Lung (tissue), 12 donors: ENCODE results near the gene C5orf24. TPM values are rescaled to one million over a fixed set of nuclear protein-coding genes. Genes with fewer than 3 reads are reported as not detected.

Source experiments
- ATAC-seq: fragments of 200-7000 bp; cut with Tn5 transposase; one replicate; pipeline ENCODE4 v1.9.1; 2020; ENCODE audit warnings: moderate number of reproducible peaks; ENCODE audit not compliant: insufficient read depth, low FRiP score
- DNase-seq, 3 donors: peaks; one replicate each; pipeline ENCODE4 v3.0.0-alpha.2; 2013 to 2017
- H3K27ac ChIP-seq, 2 donors: one replicate each; pipeline ENCODE4 v1.5.1; 2013; ENCODE audit warnings: mild to moderate bottlenecking in 2 of 2, moderate library complexity in 2 of 2, control low read depth in 1 of 2, inconsistent platforms in 1 of 2, low read depth in 1 of 2, low read length in 1 of 2
- H3K27me3 ChIP-seq, 3 donors: one replicate each; pipeline ENCODE4 v1.5.1; 2013; ENCODE audit warnings: low read length in 2 of 3; ENCODE audit not compliant: control insufficient read depth in 3 of 3, insufficient read depth in 3 of 3
- H3K36me3 ChIP-seq, 4 donors: one replicate each; pipeline ENCODE4 v1.5.1; 2013; ENCODE audit warnings: low read length in 4 of 4, mild to moderate bottlenecking in 1 of 4, moderate library complexity in 1 of 4; ENCODE audit not compliant: control insufficient read depth in 4 of 4, insufficient read depth in 4 of 4
- H3K4me1 ChIP-seq, 5 donors: one replicate each; pipeline ENCODE4 v1.5.1; 2013; ENCODE audit warnings: low read length in 5 of 5, mild to moderate bottlenecking in 2 of 5, moderate library complexity in 1 of 5; ENCODE audit not compliant: control insufficient read depth in 5 of 5, insufficient read depth in 5 of 5
- H3K4me3 ChIP-seq: one replicate; pipeline ENCODE4 v1.5.1; 2013; ENCODE audit warnings: mild to moderate bottlenecking, control low read depth, moderate library complexity
- H3K9ac ChIP-seq, 2 donors: one replicate each; pipeline ENCODE4 v1.5.1; 2013; ENCODE audit warnings: low read length in 2 of 2, control low read depth in 1 of 2; ENCODE audit not compliant: insufficient read depth in 1 of 2
- H3K9me3 ChIP-seq, 4 donors: one replicate each; pipeline ENCODE4 v1.5.1; 2013; ENCODE audit warnings: low read length in 3 of 4, mild to moderate bottlenecking in 1 of 4, moderate library complexity in 1 of 4; ENCODE audit not compliant: control insufficient read depth in 4 of 4, insufficient read depth in 3 of 4
- CTCF ChIP-seq: IDR thresholded peaks from 2 replicates; pipeline ENCODE4 v1.5.1; 2012; ENCODE audit warnings: mild to moderate bottlenecking; ENCODE audit errors: control extremely low read depth, extremely low read depth
- WGBS, 2 donors: extraction: QIAGEN DNeasy Blood & Tissue Kit; methylation state at CpG; one replicate each; pipeline ENCODE4 v1.1.7; 2013; 5-methylcytosine and 5-hydroxymethylcytosine counted together
- polyA plus RNA-seq, 2 donors: library from polyadenylated mRNA; stranded (reverse); fragments of 200-250 nt; gene quantifications; one replicate each; pipeline ENCODE4 v1.2.1, GENCODE V29; 2013
- total RNA-seq, 2 donors: library from RNA; depleted of rRNA in 1 of 2; stranded (reverse); fragments of >200 nt in 1 of 2; gene quantifications; one replicate each; pipeline ENCODE4 v1.2.1, GENCODE V29; 2014 to 2021
- donor health status: control.
- donor health status: control.
- donor health status: Bipolar disorder and iron deficiency.
- donor health status: healthy.
- donor health status: DM: yes; HTN: yes; CAD: no.

The C5orf24 gene
- total and polyA plus RNA-seq, 4 donors = 19.6 to 68.8 (median 29.7) TPM

- ATAC-seq (no peak), DNase-seq (no peak)
- no peak overlapping the region for H3K27ac ChIP-seq
- H3K4me3 ChIP-seq = no peak overlapping the region
- no peak overlapping the region for H3K9ac ChIP-seq
- no peak for TF ChIP-seq CTCF
- H3K27me3 ChIP-seq = no peaks in the 10 kb centered on the region
- H3K36me3 ChIP-seq = peaks cover 17 to 36% (median 20%) of the 10 kb centered on the region in 4 donors
- WGBS, 2 donors = 91 to 92% methylated on average over 2 of the region's 2 CpGs
- H3K9me3 ChIP-seq = no peaks in the 10 kb centered on the region
- no peaks in the 10 kb centered on the region for H3K4me1 ChIP-seq
These were observed 32.4 kb upstream of the C5orf24 start for GRCh38 chr5:134813407-134813806.

GRCh38 chr5:134813827-134814226, 31.9 kb upstream of the C5orf24 start:
- TF ChIP-seq CTCF = no peak
- H3K27me3 ChIP-seq = no peaks in the 10 kb centered on the region
- no peak overlapping the region for H3K27ac ChIP-seq
- H3K9ac ChIP-seq = no peak overlapping the region
- ATAC-seq (no peak), DNase-seq (no peak)
- no peaks in the 10 kb centered on the region for H3K4me1 ChIP-seq
- H3K9me3 ChIP-seq = no peaks in the 10 kb centered on the region
- peaks cover 17 to 37% (median 23%) of the 10 kb centered on the region in 4 donors for H3K36me3 ChIP-seq
- H3K4me3 ChIP-seq = no peak overlapping the region

GRCh38 chr5:134817006-134817405, 28.8 kb upstream of the C5orf24 start:
- DNase-seq = no peak
- WGBS, 2 donors = 82 to 90% methylated on average over 4 of the region's 4 CpGs
- H3K4me1 ChIP-seq = no peaks in the 10 kb centered on the region
- TF ChIP-seq CTCF = no peak
- ATAC-seq = no peak
- H3K27me3 ChIP-seq = no peaks in the 10 kb centered on the region
- H3K36me3 ChIP-seq = peaks cover 24 to 35% (median 26%) of the 10 kb centered on the region in 4 donors
- H3K27ac ChIP-seq = no peak overlapping the region
- H3K9ac ChIP-seq = no peak overlapping the region
- H3K4me3 ChIP-seq = no peak overlapping the region
- H3K9me3 ChIP-seq = no peaks in the 10 kb centered on the region

GRCh38 chr5:134818776-134819175, 27.0 kb upstream of the C5orf24 start:
- no peak overlapping the region for H3K27ac ChIP-seq
- WGBS, 2 donors = 81 to 90% methylated on average over 4 of the region's 4 CpGs
- peaks cover 20 to 30% (median 22%) of the 10 kb centered on the region in 4 donors for H3K36me3 ChIP-seq
- no peaks in the 10 kb centered on the region for H3K4me1 ChIP-seq
- H3K9ac ChIP-seq = no peak overlapping the region
- no peaks in the 10 kb centered on the region for H3K27me3 ChIP-seq
- no peak for TF ChIP-seq CTCF
- no peak for DNase-seq
- H3K4me3 ChIP-seq = no peak overlapping the region
- no peaks in the 10 kb centered on the region for H3K9me3 ChIP-seq
- ATAC-seq = no peak
